Measurements from ENCODE around the gene CRELD2.

CRELD2 gene

GRCh38 chr22:49953027-49953679, 34.7 kb downstream of the CRELD2 start:
- ChIA-PET CTCF (interaction anchor here (0.5 kb wide), 1 partner anchor 34 kb away, joined by 3 read pairs; no protein-coding TSS in a partner anchor), POLR2A (no interaction called here)
- no peak for TF ChIP-seq L3MBTL2 (conservative IDR thresholded peaks at IDR 0.05)
- no peak for TF ChIP-seq FOXM1 (IDR thresholded peaks at IDR 0.05; ENCODE audit: borderline replicate concordance)
- no peak for TF ChIP-seq CTBP1 (IDR thresholded peaks at IDR 0.05; ENCODE audit: borderline replicate concordance)
- TF ChIP-seq ZNF384 (IDR thresholded peaks at IDR 0.05) = no peak
- TF ChIP-seq NFRKB (IDR thresholded peaks at IDR 0.05) = no peak
- TF ChIP-seq LEF1 (IDR thresholded peaks at IDR 0.05; ENCODE audit: borderline replicate concordance) = no peak
- no peak for TF ChIP-seq BHLHE40 (IDR thresholded peaks at IDR 0.05; ENCODE audit: borderline replicate concordance)
- TF ChIP-seq ELF4 (IDR thresholded peaks at IDR 0.05) = no peak
- no peak for TF ChIP-seq FOXK2 (IDR thresholded peaks at IDR 0.05)
- no peak for TF ChIP-seq SUZ12 (IDR thresholded peaks at IDR 0.05)
- TF ChIP-seq FOXA1 (IDR thresholded peaks at IDR 0.05) = no peak
- TF ChIP-seq ARNT (IDR thresholded peaks at IDR 0.05) = no peak
- no peak for TF ChIP-seq SP1 (IDR thresholded peaks at IDR 0.05)
- no peak for TF ChIP-seq PKNOX1 (IDR thresholded peaks at IDR 0.05)
- TF ChIP-seq TARDBP (IDR thresholded peaks at IDR 0.05) = no peak
- TF ChIP-seq HDGF (IDR thresholded peaks at IDR 0.05; ENCODE audit: borderline replicate concordance) = no peak
- no peak for DNase-seq (ENCODE audit: extremely low spot score)

- CTCF ChIA-PET = no interaction called here
- no peak for DNase-seq (ENCODE audit: extremely low spot score)
- TF ChIP-seq HDGF (IDR thresholded peaks at IDR 0.05; ENCODE audit: borderline replicate concordance) = no peak
- no peak for TF ChIP-seq FOXK2 (IDR thresholded peaks at IDR 0.05)
- POLR2A ChIA-PET = no interaction called here
Observed at GRCh38 chr22:49953680-49954344, 35.4 kb downstream of the CRELD2 start.

- CTCF ChIA-PET = no interaction called here
- no peak for DNase-seq (ENCODE audit: extremely low spot score)
- no peak for TF ChIP-seq LEF1 (IDR thresholded peaks at IDR 0.05; ENCODE audit: borderline replicate concordance)
- TF ChIP-seq BHLHE40 (IDR thresholded peaks at IDR 0.05; ENCODE audit: borderline replicate concordance) = no peak
- TF ChIP-seq HDGF (IDR thresholded peaks at IDR 0.05; ENCODE audit: borderline replicate concordance) = no peak
- TF ChIP-seq SUZ12 (IDR thresholded peaks at IDR 0.05) = no peak
- no peak for TF ChIP-seq PKNOX1 (IDR thresholded peaks at IDR 0.05)
- no peak for TF ChIP-seq TARDBP (IDR thresholded peaks at IDR 0.05)
- TF ChIP-seq L3MBTL2 (conservative IDR thresholded peaks at IDR 0.05) = no peak
- no peak for TF ChIP-seq FOXK2 (IDR thresholded peaks at IDR 0.05)
- TF ChIP-seq SP1 (IDR thresholded peaks at IDR 0.05) = no peak
- no peak for TF ChIP-seq FOXA1 (IDR thresholded peaks at IDR 0.05)
- no peak for TF ChIP-seq FOXM1 (IDR thresholded peaks at IDR 0.05; ENCODE audit: borderline replicate concordance)
- no peak for TF ChIP-seq NFRKB (IDR thresholded peaks at IDR 0.05)
- TF ChIP-seq ZNF384 (IDR thresholded peaks at IDR 0.05) = no peak
- POLR2A ChIA-PET = no interaction called here
Observed at GRCh38 chr22:49954354-49954753, 35.9 kb downstream of the CRELD2 start.

- DNase-seq (ENCODE audit: extremely low spot score) = no peak
Observed at GRCh38 chr22:49954991-49955580, 36.7 kb downstream of the CRELD2 start.

More at GRCh38 chr22:49954991-49955580, 36.7 kb downstream of the CRELD2 start:
- POLR2A ChIA-PET = no interaction called here
- no peak for TF ChIP-seq FOXK2 (IDR thresholded peaks at IDR 0.05)
- no peak for TF ChIP-seq CTBP1 (IDR thresholded peaks at IDR 0.05; ENCODE audit: borderline replicate concordance)
- TF ChIP-seq PKNOX1 (IDR thresholded peaks at IDR 0.05) = no peak
- TF ChIP-seq LEF1 (IDR thresholded peaks at IDR 0.05; ENCODE audit: borderline replicate concordance) = no peak
- no peak for TF ChIP-seq L3MBTL2 (conservative IDR thresholded peaks at IDR 0.05)
- TF ChIP-seq ELF4 (IDR thresholded peaks at IDR 0.05) = no peak
- TF ChIP-seq SUZ12 (IDR thresholded peaks at IDR 0.05) = no peak
- no peak for TF ChIP-seq ARNT (IDR thresholded peaks at IDR 0.05)
- no peak for TF ChIP-seq FOXA1 (IDR thresholded peaks at IDR 0.05)
- no peak for TF ChIP-seq TARDBP (IDR thresholded peaks at IDR 0.05)
- TF ChIP-seq ZNF384 (IDR thresholded peaks at IDR 0.05) = no peak
- no peak for TF ChIP-seq SP1 (IDR thresholded peaks at IDR 0.05)
- no peak for TF ChIP-seq BHLHE40 (IDR thresholded peaks at IDR 0.05; ENCODE audit: borderline replicate concordance)
- TF ChIP-seq FOXM1 (IDR thresholded peaks at IDR 0.05; ENCODE audit: borderline replicate concordance) = no peak
- no peak for TF ChIP-seq NFRKB (IDR thresholded peaks at IDR 0.05)
- no peak for TF ChIP-seq HDGF (IDR thresholded peaks at IDR 0.05; ENCODE audit: borderline replicate concordance)
- CTCF ChIA-PET = no interaction called here
